H1 (cell line): ENCODE measurements around the gene SLC13A3. TPM values are rescaled to one million over a fixed set of nuclear protein-coding genes. Genes with fewer than 3 reads are reported as not detected.

ENCODE experiments used
- BCL11A ChIP-seq, 2 experiments: IDR thresholded peaks; one replicate each; pipeline ENCODE4 v1.6.1; 2011; ENCODE audit warnings: low read depth in 2 of 2, low read length in 2 of 2, mild to moderate bottlenecking in 2 of 2
- CREB1 ChIP-seq: IDR thresholded peaks from 2 replicates; pipeline ENCODE4 v1.6.1; 2012; ENCODE audit warnings: inconsistent platforms
- GABPA ChIP-seq: IDR thresholded peaks from 2 replicates; pipeline ENCODE4 v1.6.1; 2011; ENCODE audit warnings: mild to moderate bottlenecking, low read length, moderate library complexity, borderline replicate concordance; ENCODE audit not compliant: insufficient read depth
- RXRA ChIP-seq: IDR thresholded peaks from 2 replicates; pipeline ENCODE4 v1.6.1; 2011; ENCODE audit warnings: low read depth, mild to moderate bottlenecking, low read length, moderate library complexity; ENCODE audit not compliant: insufficient read depth
- YY1 ChIP-seq: IDR thresholded peaks from 2 replicates; pipeline ENCODE4 v1.6.1; 2011; ENCODE audit warnings: low read depth, mild to moderate bottlenecking, low read length
- polyA plus RNA-seq, 7 experiments: library from polyadenylated mRNA; depleted of rRNA in 3 of 7; stranded (reverse) in 5 of 7; unstranded in 2 of 7; fragments of >200 nt in 5 of 7; fragments of 200-250 nt in 2 of 7; gene quantifications; 1 replicate in 5 of 7; 2 replicates in 1 of 7; 4 replicates in 1 of 7; pipeline versions ENCODE4 v1.2.1 to v1.2.3, GENCODE V29; 2011 to 2013; ENCODE audit warnings: missing spikeins in 2 of 7, mixed read lengths in 2 of 7
- total RNA-seq: library from RNA; stranded (reverse); fragmentation: NEBNext Ultra II Directional; extraction: Animal tissue kit (Norgen Biotek cat#: 25700); gene quantifications from 2 replicates; pipeline ENCODE4 v1.2.1, GENCODE V29; 2021

SLC13A3 gene
- total and polyA plus RNA-seq, 2 of the 8 experiments (the other 6 are each of a cell fraction or from before 2014, with no cell fraction given): 9.4 to 12.6 TPM

- TF ChIP-seq CREB1 (no peak), GABPA (no peak), BCL11A (IDR thresholded peaks at IDR 0.05; ENCODE audit: low read depth in 2 of 2, low read length in 2 of 2) (no peak), RXRA (no peak), YY1 (no peak)
Observed at GRCh38 chr20:46647469-46647868, 3.8 kb downstream of the SLC13A3 start (continued).
